Measurements from ENCODE around the gene WWOX. TPM values are rescaled to one million over a fixed set of nuclear protein-coding genes. Genes with fewer than 3 reads are reported as not detected.

Gene WWOX
- total RNA-seq, 1 experiment from 2014 or later = 15.6 TPM

GRCh38 chr16:78523212-78523985, 423.9 kb downstream of the WWOX start:
- no peak for DNase-seq
- Histone ChIP-seq H2BK15ac (ENCODE audit: low read depth, low read length) (no peak overlapping the region), H4K91ac (ENCODE audit: insufficient read length, low read depth, low read length) (no peak overlapping the region), H3K56ac (ENCODE audit: insufficient read length, low read depth, low read length) (no peak overlapping the region), H3K4me2 (ENCODE audit: insufficient read depth, insufficient read length, low read length) (no peak overlapping the region), H2AK5ac (ENCODE audit: insufficient read length, low read length) (no peak overlapping the region), H2BK120ac (ENCODE audit: low read depth, low read length, poor library complexity, severe bottlenecking) (no peak overlapping the region), H3K14ac (ENCODE audit: insufficient read depth, low read length) (no peak overlapping the region), H3K4me1 (ENCODE audit: insufficient read depth, low read length) (no peaks in the 10 kb centered on the region), H2AFZ (ENCODE audit: low read length) (no peak overlapping the region), H4K5ac (ENCODE audit: insufficient read length, low read depth, low read length) (no peak overlapping the region), H4K20me1 (ENCODE audit: control insufficient read depth, insufficient read depth, insufficient read length) (no peaks in the 10 kb centered on the region), H3K23me2 (ENCODE audit: insufficient read length, low read depth, low read length, poor library complexity, severe bottlenecking) (no peaks in the 10 kb centered on the region), H3K79me2 (ENCODE audit: insufficient read depth, low read length) (no peaks in the 10 kb centered on the region), H2BK12ac (ENCODE audit: insufficient read length, low read depth, low read length) (no peak overlapping the region), H3K27ac (ENCODE audit: insufficient read length, low read depth, low read length) (no peak overlapping the region), H4K8ac (replicated peaks; ENCODE audit: insufficient read length, low read depth, low read length) (no peak overlapping the region), H3K18ac (ENCODE audit: insufficient read length, low read depth, low read length) (no peak overlapping the region), H2BK5ac (ENCODE audit: insufficient read length, low read length) (no peak overlapping the region), H3K23ac (ENCODE audit: insufficient read length, low read depth, low read length) (no peak overlapping the region), H3K4ac (ENCODE audit: low read depth, low read length) (no peak overlapping the region), H3K27me3 (ENCODE audit: insufficient read depth, low read length) (no peaks in the 10 kb centered on the region), H3T11ph (ENCODE audit: low read length) (no peak overlapping the region), H2BK20ac (ENCODE audit: low read depth, low read length, poor library complexity, severe bottlenecking) (no peak overlapping the region), H3K9ac (ENCODE audit: extremely low read depth, insufficient read length, low read length) (no peak overlapping the region), H3K9me3 (ENCODE audit: control insufficient read depth, low read depth, low read length) (no peaks in the 10 kb centered on the region), H3K79me1 (ENCODE audit: insufficient read depth, low read depth, low read length, poor library complexity, severe bottlenecking) (no peaks in the 10 kb centered on the region)
- Mint-ChIP-seq H3K4me3 (no peak overlapping the region), H3K4me1 (no peaks in the 10 kb centered on the region), H3K36me3 (ENCODE audit: insufficient read depth in 1 of 3, low read depth in 3 of 3) (no peaks in the 10 kb centered on the region), H3K27me3 (ENCODE audit: low read depth) (no peaks in the 10 kb centered on the region), H3K9me3 (no peaks in the 10 kb centered on the region), H3K27ac (no peak overlapping the region)
- no peak for TF ChIP-seq CTCF (conservative IDR thresholded peaks at IDR 0.05)
- no CpG with 5 or more reads among the region's 9 CpGs for WGBS (ENCODE audit: extremely low coverage, insufficient read length, low lambda C conversion rate)
